ENCODE data around the gene RBM20. TPM values are rescaled to one million over a fixed set of nuclear protein-coding genes. Genes with fewer than 3 reads are reported as not detected.

RBM20 gene
- total and polyA plus RNA-seq, 2 of the 4 experiments (the other 2 are of a cell fraction): under 0.01 to 0.15 TPM

DNA sequence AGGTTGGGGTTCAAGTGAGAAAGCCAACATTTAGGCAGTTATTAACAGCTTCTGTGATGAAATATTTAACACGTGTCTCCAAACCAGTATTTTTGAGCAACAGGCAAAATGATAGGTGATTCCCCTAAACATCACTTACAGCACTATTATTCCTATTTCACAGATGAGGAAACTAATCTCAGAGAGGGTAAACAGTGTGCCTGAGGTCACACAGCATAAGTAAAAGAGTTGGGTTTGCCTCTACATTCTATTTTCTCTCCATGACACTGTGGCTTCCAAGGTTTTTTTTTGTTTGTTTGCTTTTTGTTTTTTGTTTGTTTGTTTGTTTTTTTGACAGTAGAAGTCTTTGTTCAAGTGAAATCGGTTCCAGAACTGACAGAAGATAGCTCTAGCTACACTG lies 184.4 kb downstream of the RBM20 start:
- DNase-seq (no peak), ATAC-seq (ENCODE audit: low read depth) (no peak)
- 0 out of 2 replicates have a peak, but pooled peaks cover 2% of the 10 kb centered on the region for H3K9me1 ChIP-seq (ENCODE audit: insufficient read depth, low read length)
- no peak overlapping the region for H3K27ac ChIP-seq (ENCODE audit: insufficient read depth, low read length)
- H3K4me3 ChIP-seq (ENCODE audit: insufficient read depth, low read depth, low read length): no peak overlapping the region
- CTCF ChIA-PET: interaction anchor here (0.6 to 1.0 kb wide), 3 partner anchors 25 to 689 kb away, joined by 3 read pairs; no protein-coding TSS in a partner anchor
- no peak overlapping the region for H2BK120ac ChIP-seq (ENCODE audit: low read depth, low read length)
- H3K27me3 ChIP-seq (ENCODE audit: control insufficient read depth, insufficient read depth, low read length): peaks cover 10% of the 10 kb centered on the region
- H4K5ac ChIP-seq (ENCODE audit: low read depth, low read length): no peak overlapping the region
- dilution Hi-C loops (cut with HindIII; ENCODE audit: low sequenced_read_pairs, unreplicated experiment): no loop called here
- H4K8ac ChIP-seq (ENCODE audit: low read depth in 2 of 2, low read length in 2 of 2): no peak overlapping the region
- no peak overlapping the region for H4K91ac ChIP-seq (ENCODE audit: insufficient read depth, low read depth, low read length)
- 75% methylated on average over 1 of the region's 2 CpGs; no CpG with 5 or more reads in 1 of the 2 experiments for WGBS, 2 experiments (ENCODE audit: extremely low coverage in 2 of 2, insufficient read length in 1 of 2)
- no peaks in the 10 kb centered on the region for H3K79me1 ChIP-seq (ENCODE audit: low read depth in 1 of 2, low read length in 2 of 2)
- POLR2A ChIA-PET (ENCODE audit: unreplicated experiment): no interaction called here
- H2BK20ac ChIP-seq (ENCODE audit: low read depth, low read length): no peak overlapping the region
- no peaks in the 10 kb centered on the region for H3K9me3 ChIP-seq (ENCODE audit: control insufficient read depth, insufficient read depth, low read length)
- no TSS peak for BruUV-seq (replicated peaks)
- H3K23ac ChIP-seq (ENCODE audit: low read depth, low read length): no peak overlapping the region
- H3K36me3 ChIP-seq (ENCODE audit: control insufficient read depth, insufficient read depth, low read length): no peaks in the 10 kb centered on the region
- in situ Hi-C loops (cut with MboI; ENCODE audit: low sequenced_read_pairs): no loop called here
- H3K56ac ChIP-seq (ENCODE audit: extremely low read depth, insufficient read depth, low read length): no peak overlapping the region
- H4K20me1 ChIP-seq (ENCODE audit: insufficient read depth, low read length): no peaks in the 10 kb centered on the region
- no peak overlapping the region for H2AK5ac ChIP-seq (ENCODE audit: low read depth, low read length)
- no peak overlapping the region for H3K14ac ChIP-seq (replicated peaks; ENCODE audit: low read depth, low read length)
- H3K4me1 ChIP-seq (ENCODE audit: control insufficient read depth, insufficient read depth, low read length): peaks cover 7% of the 10 kb centered on the region; the same call in 1 of the 2 replicates
- TF ChIP-seq CHD1 (IDR thresholded peaks at IDR 0.05; ENCODE audit: low read depth, low read length) (no peak), RFX5 (IDR thresholded peaks at IDR 0.05; ENCODE audit: low read depth, low read length) (no peak), MAZ (IDR thresholded peaks at IDR 0.05; ENCODE audit: borderline replicate concordance, low read depth, low read length) (no peak), RAD21 (IDR thresholded peaks at IDR 0.05; ENCODE audit: low read length) (no peak)
- no peak overlapping the region for H2AK9ac ChIP-seq (replicated peaks; ENCODE audit: low read depth, low read length, poor library complexity)
- no peak overlapping the region for H2AFZ ChIP-seq (replicated peaks; ENCODE audit: low read length, poor library complexity)
- H2BK15ac ChIP-seq (ENCODE audit: low read depth, low read length): no peak overlapping the region
- intact Hi-C loops (cut with micrococcal nuclease): loop anchor here (5.0 kb wide), 1 partner anchor 34 kb away; no protein-coding TSS in a partner anchor
- H3K4ac ChIP-seq (ENCODE audit: low read depth, low read length): no peak overlapping the region
- H3K18ac ChIP-seq (ENCODE audit: low read depth, low read length): no peak overlapping the region
- no peak overlapping the region for H3K4me2 ChIP-seq (ENCODE audit: low read depth, low read length)
- no peak overlapping the region for H3K9ac ChIP-seq (ENCODE audit: low read depth, low read length)
- H2BK5ac ChIP-seq (ENCODE audit: low read depth, low read length, poor library complexity, severe bottlenecking): no peak overlapping the region
